AG08395 (cell line): ENCODE results near the gene CRADD.
"Not testable (repeated sequence)": the region's sequence is repeated elsewhere in the genome, so short reads cannot be mapped to it uniquely, and the experiment has no call there.

ENCODE experiments used
- DNase-seq: peaks from one replicate; pipeline ENCODE4 v3.0.0; 2012; ENCODE audit warnings: mixed read lengths, low spot score

Gene CRADD

DNA sequence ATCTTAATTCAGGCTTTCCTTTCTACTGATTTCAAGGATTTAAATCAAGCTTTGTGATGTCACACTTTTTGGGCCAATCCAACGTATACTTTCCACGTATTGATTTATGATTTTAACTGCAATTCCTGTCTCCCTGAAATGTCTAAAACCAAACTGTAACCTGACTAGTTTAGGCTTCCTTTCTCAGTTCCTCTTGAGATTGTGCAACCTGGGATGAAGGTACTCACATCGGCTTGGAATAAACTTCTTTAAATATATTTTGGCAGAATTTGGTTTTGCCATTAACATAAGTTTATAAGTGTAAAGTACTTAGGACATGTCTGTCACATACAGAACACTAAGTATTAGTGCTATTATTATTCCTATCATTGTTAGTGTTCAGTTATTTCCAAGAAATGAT is 224.6 kb downstream of the CRADD start:
- DNase-seq, result no peak

DNA sequence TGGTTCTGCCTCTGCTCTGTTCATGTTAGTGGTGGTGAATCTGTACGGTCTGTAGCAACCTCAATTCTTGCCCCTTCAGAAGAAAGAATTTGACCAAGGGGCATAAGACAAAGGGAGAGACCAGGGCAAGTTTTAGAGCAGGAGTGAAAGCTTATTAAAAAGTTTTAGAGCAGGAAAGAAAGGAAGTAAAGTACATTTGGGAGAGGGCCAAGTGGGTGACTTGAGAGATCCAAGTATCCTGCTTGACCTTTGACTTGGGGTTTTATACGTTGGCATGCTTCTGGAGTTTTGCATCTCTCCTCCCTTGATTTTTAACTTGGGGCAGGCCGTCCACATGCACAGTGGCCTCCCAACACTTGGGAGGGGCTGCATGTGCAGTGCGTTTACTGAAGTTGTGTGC is 225.0 kb downstream of the CRADD start:
- DNase-seq, result no peak

DNA sequence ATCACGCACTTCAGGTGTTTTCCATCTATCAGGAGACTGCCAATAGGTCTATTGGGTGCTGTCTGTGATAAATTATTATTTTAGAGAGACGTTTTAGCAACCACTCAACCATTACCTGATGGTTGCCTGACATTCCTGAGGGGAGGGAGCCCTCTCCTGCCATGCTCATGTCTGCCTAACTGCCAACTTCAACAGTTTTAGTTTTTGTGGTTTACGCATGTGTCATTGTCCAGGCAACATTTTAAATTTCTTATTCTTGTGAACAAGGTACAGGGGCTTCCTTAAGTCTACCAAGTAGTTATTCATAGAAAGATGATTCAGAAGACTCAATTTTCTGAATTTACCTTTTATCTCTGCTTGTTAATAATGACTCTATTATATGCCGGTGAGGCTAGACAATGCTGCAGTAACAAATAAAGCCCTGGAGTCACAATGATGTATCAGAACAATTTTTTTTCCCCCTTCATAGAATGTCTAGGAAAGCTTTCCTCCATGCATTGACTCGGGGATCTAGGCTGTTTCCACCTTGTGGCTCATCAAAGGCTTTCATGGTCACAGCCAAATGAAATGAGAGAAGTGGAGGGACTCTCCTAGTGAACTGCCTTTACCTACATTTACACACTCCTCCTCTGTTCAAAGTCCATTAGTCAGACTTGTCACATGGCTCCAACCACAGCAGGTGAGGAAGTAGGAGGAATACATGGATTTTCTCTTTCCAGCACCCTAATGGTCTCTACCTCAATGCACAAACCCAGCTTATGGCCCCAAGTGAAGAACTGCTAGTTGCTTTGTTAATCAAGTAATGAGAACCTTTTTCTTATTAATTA is 225.8 kb downstream of the CRADD start:
- DNase-seq, result no peak

DNA sequence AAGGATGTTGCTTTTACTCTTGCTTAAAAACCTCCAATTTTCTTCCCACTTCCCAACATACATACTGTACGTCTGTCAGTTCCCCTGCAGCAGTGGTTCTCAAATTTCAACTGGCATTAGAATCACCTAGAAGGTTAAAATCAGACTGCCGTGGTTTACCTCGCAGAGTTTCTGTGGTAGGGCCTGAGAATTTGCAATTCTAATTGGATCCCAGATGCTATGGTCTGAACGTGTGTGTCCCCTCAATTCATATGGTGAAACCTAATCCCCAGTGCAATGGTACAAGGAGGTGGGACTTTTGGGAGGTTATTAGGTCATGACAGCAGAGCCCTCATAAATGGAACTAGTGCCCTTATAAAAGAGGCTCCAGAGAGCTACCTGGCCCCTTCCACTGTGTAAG is 226.9 kb downstream of the CRADD start:
- DNase-seq, result no peak

DNA sequence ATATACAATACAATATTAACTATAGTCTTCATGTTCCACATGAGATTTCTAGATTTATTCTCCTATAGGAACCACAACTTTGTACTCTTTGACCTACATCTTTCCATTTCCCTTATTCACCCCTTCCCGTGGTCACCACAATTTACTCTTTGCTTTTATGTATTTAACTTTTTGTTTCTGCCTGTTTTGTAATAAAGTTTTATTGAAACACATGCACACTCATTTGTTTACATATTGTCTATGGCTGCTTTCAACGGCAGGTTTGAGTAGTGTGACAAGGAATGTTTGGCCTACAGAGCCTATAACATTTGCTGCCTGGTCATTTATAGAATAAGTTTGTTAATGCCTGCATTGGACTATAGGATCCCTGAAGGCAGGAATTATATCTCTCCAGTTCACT is 231.1 kb downstream of the CRADD start:
- no peak for DNase-seq

DNA sequence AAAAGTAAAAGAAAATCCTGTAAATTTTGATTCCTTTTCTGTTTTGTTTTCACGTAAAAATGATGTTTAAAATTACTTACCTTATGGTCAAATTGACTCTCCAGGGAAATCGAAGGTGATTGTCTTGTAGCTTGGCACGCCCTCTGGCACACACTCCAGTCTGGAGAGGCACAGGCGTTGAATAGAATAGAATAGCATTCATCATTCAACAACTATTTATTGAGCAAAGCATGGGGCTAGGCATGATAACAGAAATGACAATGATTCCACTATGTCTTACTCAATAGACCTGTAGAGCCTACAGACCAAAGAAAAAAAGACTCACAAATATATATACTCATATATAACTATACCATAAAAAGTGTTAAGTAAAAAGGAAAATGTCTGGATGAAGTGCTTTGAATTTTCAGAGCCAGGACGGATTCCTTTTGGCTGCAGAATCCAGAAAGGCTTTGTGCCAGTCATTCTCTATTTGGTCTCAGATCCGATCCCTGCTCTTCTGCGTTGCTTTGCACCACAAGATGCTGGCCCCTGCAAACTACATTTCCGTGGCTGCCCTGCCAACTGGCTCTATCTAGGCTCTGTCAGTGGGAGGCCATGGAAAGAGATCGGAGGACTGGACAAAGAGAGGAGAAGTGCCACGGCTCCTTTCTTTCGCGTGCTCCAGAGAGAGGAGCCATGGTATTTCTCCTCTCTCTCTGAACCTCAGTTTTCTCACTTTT is 231.8 kb downstream of the CRADD start:
- no peak for DNase-seq

DNA sequence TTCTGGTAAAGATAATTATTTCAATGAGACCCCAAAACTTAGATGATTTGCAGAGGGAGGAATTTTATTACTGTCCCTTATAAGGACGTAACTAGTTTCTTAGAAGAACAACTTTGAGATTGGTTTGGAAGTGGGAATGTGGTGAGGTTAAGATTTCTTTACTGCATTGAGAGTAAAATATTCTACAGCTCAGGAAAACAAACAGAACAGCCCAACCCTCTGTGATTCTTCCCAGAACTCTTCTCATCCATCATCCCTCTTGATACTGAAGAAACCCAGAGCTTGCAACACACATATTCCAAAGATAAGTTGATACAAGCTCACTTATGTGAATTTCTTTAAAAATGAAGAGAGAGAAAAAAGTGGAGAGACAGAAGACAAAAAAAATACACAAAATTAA is 234.2 kb downstream of the CRADD start:
- no peak for DNase-seq

DNA sequence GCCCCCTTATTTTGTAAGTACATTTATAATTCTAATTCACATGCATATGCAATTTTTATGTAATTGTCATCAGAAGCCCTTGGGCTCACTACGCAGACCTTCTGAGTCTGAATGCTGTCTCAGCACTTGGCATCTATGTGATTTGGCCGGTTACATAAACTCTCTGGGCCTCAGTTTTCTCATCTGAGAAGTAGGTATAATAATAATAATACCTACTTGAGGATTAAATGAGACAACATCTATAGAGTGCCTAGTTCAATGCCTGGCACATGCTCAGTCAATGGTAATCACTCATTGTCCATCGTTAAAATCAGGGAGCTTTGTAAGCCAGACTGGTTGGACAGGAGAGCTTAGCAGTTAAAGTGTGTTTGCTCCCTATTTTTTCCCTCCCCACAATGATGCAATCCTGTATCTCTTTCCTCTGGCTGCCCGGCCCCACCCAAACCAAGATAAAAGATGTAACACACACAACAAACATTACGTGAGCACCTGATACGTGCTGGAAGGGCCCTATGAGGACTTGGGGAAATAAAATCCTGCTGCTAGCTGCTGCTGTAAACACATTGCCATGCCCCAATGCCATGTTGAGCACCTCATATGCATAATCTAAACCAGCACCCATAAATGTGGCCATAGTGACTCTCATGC is 235.0 kb downstream of the CRADD start:
- DNase-seq, result no peak

DNA sequence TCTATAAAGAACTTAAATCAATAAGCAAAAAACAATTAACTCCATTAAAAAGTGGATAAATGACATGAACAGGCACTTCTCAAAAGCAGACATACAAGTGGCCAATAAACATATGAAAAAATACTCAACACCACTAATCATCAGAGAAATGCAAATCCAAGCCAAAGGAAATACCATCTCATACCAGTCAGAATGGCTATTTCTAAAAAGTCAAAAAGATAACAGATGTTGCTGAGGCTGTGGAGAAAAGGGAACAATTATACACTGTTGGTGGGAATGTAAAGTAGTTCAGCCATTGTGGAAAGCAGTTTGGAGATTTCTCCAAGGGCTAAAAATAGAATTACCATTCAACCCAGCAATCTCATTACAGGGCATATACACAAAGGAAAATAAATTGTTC is 236.7 kb downstream of the CRADD start:
- DNase-seq, result no peak

DNA sequence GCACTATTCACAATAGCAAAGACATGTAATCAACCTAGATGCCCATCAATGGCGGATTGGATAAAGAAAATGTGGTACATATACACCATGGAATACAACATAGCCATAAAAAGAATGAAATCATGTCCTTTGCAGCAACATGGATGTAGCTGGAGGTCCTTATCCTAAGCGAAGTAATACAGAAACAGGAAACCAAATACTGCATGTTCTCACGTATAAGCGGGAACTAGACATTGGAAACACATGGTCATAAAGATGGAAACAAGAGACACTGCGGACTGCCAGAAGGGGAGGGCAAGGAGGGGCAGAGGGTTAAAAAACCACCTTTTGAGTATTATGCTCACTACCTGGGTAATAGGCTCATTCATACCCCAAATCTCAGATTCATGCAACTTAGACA is 237.1 kb downstream of the CRADD start:
- DNase-seq, result no peak

DNA sequence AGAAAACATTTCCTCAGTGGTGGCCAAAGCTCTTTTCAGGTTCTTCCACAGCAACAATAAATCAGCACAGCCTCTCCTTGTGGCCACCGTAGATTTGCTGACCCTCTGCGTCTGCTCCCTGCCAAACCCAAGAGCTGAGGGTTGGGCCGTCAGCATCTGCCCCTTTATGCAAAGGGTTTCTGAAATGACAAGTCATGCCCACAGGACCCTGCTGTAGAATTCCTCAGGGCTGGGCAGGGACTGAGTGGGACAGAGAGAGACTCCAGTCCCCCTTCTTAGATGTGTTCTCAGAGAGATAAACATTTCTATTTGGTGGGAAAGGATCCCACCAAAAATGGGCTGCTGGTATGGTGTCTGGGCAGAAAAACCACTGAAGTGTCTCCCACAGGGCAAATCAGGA is 238.2 kb downstream of the CRADD start:
- no peak for DNase-seq

DNA sequence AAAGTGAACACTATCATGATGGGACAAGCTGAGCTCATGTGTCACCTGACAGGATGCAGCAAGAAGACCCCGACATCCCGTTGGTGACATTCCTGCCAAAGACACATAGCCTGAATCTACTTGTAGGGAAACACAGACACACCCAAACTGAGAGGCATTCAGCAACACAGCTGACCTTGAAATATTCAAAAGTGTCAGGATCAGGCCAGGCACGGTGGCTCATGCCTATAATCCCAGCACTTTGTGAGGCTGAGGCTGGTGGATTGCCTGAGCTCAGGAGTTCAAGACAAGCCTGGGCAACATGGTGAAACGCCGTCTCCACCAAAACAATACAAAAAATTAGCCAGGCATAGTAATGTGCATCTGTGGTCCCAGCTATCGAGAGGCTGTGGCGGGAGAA is 239.2 kb downstream of the CRADD start:
- DNase-seq, result no peak

DNA sequence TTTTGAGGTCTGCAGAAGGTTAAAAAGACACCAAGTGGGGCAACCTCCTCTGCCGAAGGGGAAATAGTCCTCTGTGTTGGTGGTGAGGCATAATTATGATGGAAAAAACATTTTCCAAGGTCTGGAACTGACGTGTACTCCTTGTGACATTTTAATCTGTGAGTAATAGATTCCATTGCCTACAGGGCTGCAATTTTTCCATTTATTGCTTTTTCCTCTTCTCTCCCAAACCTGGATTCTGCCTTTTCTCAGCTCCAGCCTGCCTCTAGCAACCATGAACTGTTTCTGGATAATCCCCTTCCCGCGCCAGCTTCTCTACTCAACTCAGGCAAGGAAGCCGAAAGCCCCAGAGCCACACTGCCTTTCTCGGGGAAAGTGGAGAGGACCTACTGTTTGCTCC is 241.1 kb downstream of the CRADD start:
- peak; percentile 82 for DNase-seq

DNA sequence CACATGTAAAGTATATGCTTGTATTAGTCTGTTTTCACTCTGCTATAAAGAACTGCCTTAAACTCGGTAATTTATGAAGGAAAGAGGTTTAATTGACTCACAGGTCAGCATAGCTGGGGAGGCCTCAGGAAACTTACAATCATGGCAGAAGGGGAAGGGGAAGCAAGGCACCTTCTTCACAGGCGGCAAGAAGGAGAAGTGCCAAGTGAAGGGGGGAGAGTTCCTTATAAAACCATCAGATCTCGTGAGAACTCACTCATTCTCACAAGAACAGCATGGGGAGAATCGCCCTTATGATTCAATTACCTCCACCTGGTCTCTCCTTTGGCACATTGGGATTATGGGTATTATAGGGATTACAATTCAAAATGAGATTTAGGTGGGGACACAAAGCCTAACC is 241.7 kb downstream of the CRADD start:
- DNase-seq, result no peak

DNA sequence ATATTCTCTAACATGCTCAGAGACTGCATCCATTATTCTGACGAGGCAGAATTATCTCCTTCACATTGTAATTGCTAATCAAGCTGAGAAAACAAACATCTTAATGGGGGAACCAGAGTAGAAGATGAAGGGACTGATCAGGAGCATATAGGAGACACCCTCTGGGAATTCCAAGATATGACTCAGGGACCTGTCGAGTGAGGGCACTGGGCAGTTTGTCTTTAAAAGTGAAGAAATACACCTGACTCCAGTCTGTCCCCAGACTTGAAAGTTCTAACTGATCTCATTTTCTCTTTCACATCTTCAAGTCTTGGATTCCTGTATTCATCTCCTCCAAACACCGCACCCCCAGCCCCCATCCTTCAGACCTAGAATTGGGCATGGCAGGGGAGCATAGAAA is 244.3 kb downstream of the CRADD start:
- DNase-seq, result no peak

DNA sequence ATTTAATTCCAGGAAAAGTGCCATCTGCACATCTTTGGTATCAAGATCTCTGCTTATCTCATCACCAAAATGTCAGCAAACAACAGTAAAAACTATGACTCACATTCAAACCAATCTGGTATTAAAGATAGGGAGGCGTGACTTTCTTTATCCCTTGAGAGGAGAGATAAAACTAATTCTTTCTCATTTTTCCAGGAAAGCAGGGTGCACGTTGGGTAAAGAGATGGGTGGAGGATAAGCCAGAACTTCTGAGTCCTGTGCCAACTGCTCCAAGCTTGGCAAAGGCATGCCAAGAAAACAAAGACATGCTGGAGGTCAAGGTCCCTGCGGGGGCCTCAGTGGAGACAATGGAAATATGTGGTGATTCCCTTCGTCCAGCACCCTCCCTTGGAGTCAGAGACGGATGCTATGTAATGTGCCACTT is 245.4 kb downstream of the CRADD start:
- no peak for DNase-seq

DNA sequence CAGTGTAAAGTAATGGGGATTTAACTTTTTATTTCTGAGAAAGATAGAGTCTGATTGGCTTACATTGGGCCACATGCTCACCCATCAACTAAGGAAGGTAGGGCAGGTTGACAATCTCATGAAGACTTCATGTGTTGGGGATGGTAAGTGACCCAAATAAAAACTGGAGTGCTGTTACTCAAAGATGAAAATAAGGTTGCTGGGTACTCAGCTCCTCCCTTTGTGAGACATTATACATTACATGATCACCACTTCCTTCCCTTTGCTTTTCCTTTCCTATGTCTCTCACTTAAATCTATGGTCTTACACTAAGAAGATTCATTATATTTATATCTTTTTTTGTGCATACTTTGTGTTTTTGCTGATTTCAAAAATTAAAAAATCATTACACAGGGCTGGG is 247.2 kb downstream of the CRADD start:
- DNase-seq, result no peak

DNA sequence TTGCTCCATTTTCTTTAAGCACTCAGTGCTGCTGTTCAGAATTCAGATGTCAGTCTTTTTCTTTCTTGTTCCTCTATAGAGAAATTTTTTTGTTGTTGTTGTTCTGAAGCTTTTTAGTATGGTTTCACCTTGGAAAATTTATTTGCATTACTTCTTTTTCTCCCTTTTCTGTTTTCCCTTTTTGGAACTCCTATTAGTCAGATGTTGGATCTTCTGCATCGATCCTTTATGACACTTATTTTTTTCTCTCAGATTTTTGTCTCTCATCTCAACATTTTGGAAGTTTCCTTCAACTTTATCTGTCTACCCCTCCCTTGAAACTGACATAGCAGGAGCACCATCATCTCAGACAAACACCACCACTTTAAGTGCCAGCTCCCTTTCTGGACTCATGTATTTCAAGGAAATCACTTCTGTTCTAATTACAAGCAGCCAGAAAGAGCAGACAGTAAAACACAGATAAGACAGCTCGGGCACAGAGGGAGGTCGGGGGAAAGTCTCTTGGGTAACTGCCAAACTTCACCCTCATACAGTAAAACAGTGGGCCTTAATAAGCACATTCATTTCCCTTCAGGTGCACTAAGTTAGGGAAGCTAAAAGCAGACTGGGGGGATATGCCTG is 248.5 kb downstream of the CRADD start:
- DNase-seq, result no peak

DNA sequence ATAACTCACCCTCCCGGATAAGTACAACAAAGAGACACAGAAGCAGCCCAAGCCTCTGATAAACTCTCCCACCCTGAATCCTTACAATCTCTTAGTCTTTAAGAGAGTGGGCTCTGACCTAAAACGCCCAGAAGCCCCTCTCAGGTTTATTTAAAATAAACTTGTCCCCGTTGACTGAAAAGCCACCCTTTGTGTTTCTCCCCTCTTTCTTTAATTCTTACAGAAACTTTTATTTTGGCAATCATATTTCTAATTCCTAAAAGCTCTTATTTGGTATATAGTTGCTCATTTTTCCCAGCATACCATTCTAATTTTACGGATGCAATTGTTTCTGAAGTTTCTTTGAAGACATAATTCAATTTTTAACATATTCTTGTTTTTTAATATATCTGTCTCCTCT is 249.1 kb downstream of the CRADD start:
- no peak for DNase-seq

DNA sequence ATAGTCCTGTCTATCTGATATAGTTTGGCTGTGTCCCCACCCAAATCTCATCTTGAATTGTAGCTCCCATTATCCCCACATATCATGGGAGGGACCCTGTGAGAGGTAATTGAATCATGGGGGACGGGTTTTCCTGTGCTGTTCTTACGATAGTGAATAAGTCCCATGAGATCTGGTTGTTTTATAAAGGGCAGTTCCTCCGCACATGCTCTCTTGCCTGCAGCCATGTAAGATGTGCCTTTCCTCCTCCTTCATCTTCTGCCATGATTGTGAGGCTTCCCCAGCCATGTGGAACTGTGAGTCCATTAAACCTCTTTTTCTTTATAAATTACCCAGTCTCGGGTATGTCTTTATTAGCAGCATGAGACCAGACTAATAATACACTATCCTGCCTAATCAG is 251.9 kb downstream of the CRADD start:
- not testable (repeated sequence) for DNase-seq

DNA sequence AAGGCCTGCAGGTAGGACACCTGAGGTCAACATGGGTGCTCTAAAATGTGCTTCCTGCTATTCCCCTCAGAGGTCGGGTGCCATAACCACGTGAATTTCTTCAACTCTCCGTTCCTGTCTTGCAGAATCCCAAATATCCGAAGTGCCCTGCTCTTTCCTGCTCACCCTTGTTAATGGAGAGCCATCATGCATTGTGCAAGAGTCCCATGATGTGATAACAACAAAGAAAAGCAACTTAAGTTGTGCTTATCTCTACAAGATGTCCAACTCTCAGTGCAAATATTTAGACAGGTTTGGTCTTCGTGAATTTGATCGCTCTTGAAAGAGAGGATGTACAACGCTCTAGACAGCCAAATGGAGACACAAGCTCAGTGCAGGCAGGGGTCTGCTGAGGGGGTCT is 260.6 kb downstream of the CRADD start:
- no peak for DNase-seq

DNA sequence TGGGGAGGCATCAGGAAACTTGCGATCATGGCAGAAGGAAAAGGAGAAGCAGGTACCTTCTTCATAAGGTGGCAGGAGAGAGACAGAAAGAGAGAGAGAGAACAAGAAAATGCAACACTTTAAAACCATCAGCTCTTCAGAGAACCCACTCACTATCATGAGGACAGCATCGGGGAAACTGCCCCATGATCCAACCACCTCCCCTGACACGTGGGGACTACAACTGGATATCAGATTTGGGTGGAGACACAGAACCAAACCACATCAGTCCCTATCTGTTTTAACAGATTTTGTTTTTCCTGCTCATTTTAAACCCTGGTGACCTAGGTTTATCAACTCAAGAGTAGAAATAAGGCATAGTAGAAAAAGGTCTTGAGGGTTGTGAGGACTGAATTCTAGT is 261.1 kb downstream of the CRADD start:
- no peak for DNase-seq

DNA sequence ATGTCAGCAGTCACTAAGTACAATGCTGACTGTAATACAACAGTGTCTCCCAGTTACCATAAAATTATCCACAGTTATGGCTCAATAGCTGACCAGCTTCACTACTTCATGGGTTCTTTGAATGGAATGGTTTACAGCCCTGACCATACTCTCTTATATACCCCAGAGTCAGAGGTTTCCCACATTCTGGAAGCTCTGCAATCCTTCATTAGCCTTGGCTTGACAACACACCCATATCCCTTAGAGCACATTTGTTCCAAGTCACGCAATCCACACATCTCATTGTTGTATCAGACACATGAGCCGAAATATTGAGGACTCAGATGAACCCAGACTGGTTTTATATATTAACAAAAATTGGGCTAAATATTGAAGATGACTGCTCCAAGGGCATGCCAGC is 261.8 kb downstream of the CRADD start:
- DNase-seq, result peak; percentile 28
